ENCODE results near the gene ERMP1. TPM values are rescaled to one million over a fixed set of nuclear protein-coding genes. Genes with fewer than 3 reads are reported as not detected.

The ERMP1 gene
- polyA plus RNA-seq, 3 donors = 2.5 to 3.7 (median 3.6) TPM

- Histone ChIP-seq H3K9ac (ENCODE audit: insufficient read depth, low read length, poor library complexity, severe bottlenecking) (no peak overlapping the region), H3K27me3 (ENCODE audit: control insufficient read depth in 2 of 2, insufficient read depth in 2 of 2, low read length in 2 of 2) (no peaks in the 10 kb centered on the region), H4K20me1 (ENCODE audit: insufficient read depth, low read length) (no peaks in the 10 kb centered on the region), H3K36me3 (replicated peaks in 1 of 2; ENCODE audit: control insufficient read depth in 1 of 2, insufficient read depth in 2 of 2, low read length in 2 of 2) (peaks cover 12 to 74% of the 10 kb centered on the region in 2 donors), H3K4me3 (replicated peaks in 1 of 3; ENCODE audit: low read depth in 2 of 3, low read length in 3 of 3) (no peak overlapping the region), H3K4me1 (ENCODE audit: control insufficient read depth in 1 of 2, insufficient read depth in 2 of 2, low read length in 2 of 2) (no peaks in the 10 kb centered on the region), H3K27ac (ENCODE audit: low read depth in 1 of 2, low read length in 2 of 2) (no peak overlapping the region), H3K4me2 (replicated peaks; ENCODE audit: extremely low read depth, low read length, poor library complexity, severe bottlenecking) (no peak overlapping the region), H3K79me2 (ENCODE audit: insufficient read depth, low read length) (no peaks in the 10 kb centered on the region), H3K9me3 (replicated peaks in 1 of 2; ENCODE audit: control insufficient read depth in 1 of 2, insufficient read depth in 1 of 2, low read length in 2 of 2) (no peaks in the 10 kb centered on the region), H2AFZ (ENCODE audit: insufficient read depth, low read depth, low read length, poor library complexity, severe bottlenecking) (no peak overlapping the region)
- Mint-ChIP-seq H3K27me3 (ENCODE audit: low read depth in 3 of 3) (no peaks in the 10 kb centered on the region), H3K27ac (no peak overlapping the region), H3K9me3 (no peaks in the 10 kb centered on the region), H3K4me1 (no peaks in the 10 kb centered on the region), H3K36me3 (peaks cover 52 to 64% of the 10 kb centered on the region in 2 donors), H3K4me3 (no peak overlapping the region)
- 33% methylated on average over 1 of the region's 1 CpG for WGBS (ENCODE audit: insufficient coverage)
- TF ChIP-seq CTCF (IDR thresholded peaks at IDR 0.05) = no peak
- DNase-seq = no peak
- intact Hi-C loops (cut with micrococcal nuclease) = no loop called here
Measured at GRCh38 chr9:5825223-5825622, 7.7 kb downstream of the ERMP1 start.

GRCh38 chr9:5820425-5820824 lies 12.5 kb downstream of the ERMP1 start:
- no peak overlapping the region for H3K4me3 ChIP-seq (replicated peaks in 1 of 3; ENCODE audit: low read depth in 2 of 3, low read length in 3 of 3)
- DNase-seq = no peak
- Mint-ChIP-seq H3K4me1 (peaks cover 8% of the 10 kb centered on the region), H3K36me3 (peaks cover 42 to 61% of the 10 kb centered on the region in 2 donors), H3K9me3 (peaks cover 0 to 2% (median 0%) of the 10 kb centered on the region in 7 donors), H3K27me3 (ENCODE audit: low read depth in 3 of 3) (no peaks in the 10 kb centered on the region), H3K4me3 (no peak overlapping the region), H3K27ac (no peak overlapping the region)
- no CpG with 5 or more reads among the region's 1 CpG for WGBS (ENCODE audit: insufficient coverage)
- H3K27ac ChIP-seq (ENCODE audit: low read depth in 1 of 2, low read length in 2 of 2) = no peak overlapping the region
- intact Hi-C loops (cut with micrococcal nuclease) = no loop called here
- no peaks in the 10 kb centered on the region for H3K79me2 ChIP-seq (ENCODE audit: insufficient read depth, low read length)
- no peak overlapping the region for H3K9ac ChIP-seq (ENCODE audit: insufficient read depth, low read length, poor library complexity, severe bottlenecking)
- H4K20me1 ChIP-seq (ENCODE audit: insufficient read depth, low read length) = no peaks in the 10 kb centered on the region
- H3K27me3 ChIP-seq (ENCODE audit: control insufficient read depth in 2 of 2, insufficient read depth in 2 of 2, low read length in 2 of 2) = no peaks in the 10 kb centered on the region
- no peak overlapping the region for H3K4me2 ChIP-seq (replicated peaks; ENCODE audit: extremely low read depth, low read length, poor library complexity, severe bottlenecking)
- H3K4me1 ChIP-seq (ENCODE audit: control insufficient read depth in 1 of 2, insufficient read depth in 2 of 2, low read length in 2 of 2) = no peaks in the 10 kb centered on the region
- H3K9me3 ChIP-seq (replicated peaks in 1 of 2; ENCODE audit: control insufficient read depth in 1 of 2, insufficient read depth in 1 of 2, low read length in 2 of 2) = no peaks in the 10 kb centered on the region
- no peak overlapping the region for H2AFZ ChIP-seq (ENCODE audit: insufficient read depth, low read depth, low read length, poor library complexity, severe bottlenecking)
- H3K36me3 ChIP-seq (replicated peaks in 1 of 2; ENCODE audit: control insufficient read depth in 1 of 2, insufficient read depth in 2 of 2, low read length in 2 of 2) = peaks cover 14 to 57% of the 10 kb centered on the region in 2 donors
- no peak for TF ChIP-seq CTCF (IDR thresholded peaks at IDR 0.05)

All from CD14-positive monocyte (primary cell).